ENCODE measurements around the gene BCL6.

BCL6 gene

DNA sequence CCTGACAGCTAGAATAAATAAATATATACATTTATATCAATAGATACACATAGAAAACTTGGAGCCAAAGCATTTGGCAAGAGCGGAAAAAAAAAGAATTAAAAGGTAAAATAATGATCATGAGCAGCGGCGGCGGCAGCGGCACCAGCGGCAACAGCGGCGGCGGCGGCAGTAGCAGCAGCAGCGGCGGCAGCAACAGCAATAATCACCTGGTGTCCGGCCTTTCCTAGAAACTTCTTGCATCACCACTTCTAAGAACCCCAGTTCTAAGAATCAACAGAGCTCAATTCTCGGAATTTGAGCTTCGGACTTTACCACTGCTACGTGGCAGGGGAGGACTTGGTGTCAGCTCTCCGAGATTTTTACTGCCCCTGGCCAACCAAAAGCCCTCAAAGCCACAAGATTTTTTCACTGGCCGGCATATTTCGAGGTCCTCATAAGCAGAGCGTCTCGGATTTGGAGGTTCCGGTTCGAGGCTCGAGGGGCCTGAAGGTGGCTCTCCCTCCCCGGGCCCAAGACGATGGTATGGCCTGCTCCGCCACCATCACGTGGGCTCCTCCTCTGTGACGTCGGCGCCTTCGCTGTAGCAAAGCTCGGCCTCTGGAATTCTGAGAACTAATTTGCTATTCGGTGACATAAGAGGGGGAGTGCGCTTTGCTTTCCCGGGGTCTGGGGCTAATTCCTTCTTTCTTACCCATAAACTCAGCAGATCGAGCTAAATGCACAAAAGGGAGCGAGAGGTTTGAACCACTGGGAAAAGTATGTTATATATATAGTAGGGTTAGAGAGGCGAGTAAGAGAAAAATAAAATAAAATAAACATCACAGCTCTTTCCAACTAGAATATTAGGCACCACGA is at the start of gene BCL6:
Gene BCL6, minus strand, starts transcription at position 268 of the 858 bp plus-strand sequence. CDS start 11,775 bp downstream, outside the sequence.
- DNase-seq: peak; percentile 85 to 97 (median 90)

- no peak for DNase-seq
Measured at GRCh38 chr3:187794731-187795130, 49.5 kb upstream of the BCL6 start.

- no peak for DNase-seq
Measured at GRCh38 chr3:187793618-187794017, 48.4 kb upstream of the BCL6 start.

- no peak for DNase-seq
Measured at GRCh38 chr3:187792521-187792920, 47.3 kb upstream of the BCL6 start.

- no peak for DNase-seq
Measured at GRCh38 chr3:187789872-187790271, 44.6 kb upstream of the BCL6 start.

DNA sequence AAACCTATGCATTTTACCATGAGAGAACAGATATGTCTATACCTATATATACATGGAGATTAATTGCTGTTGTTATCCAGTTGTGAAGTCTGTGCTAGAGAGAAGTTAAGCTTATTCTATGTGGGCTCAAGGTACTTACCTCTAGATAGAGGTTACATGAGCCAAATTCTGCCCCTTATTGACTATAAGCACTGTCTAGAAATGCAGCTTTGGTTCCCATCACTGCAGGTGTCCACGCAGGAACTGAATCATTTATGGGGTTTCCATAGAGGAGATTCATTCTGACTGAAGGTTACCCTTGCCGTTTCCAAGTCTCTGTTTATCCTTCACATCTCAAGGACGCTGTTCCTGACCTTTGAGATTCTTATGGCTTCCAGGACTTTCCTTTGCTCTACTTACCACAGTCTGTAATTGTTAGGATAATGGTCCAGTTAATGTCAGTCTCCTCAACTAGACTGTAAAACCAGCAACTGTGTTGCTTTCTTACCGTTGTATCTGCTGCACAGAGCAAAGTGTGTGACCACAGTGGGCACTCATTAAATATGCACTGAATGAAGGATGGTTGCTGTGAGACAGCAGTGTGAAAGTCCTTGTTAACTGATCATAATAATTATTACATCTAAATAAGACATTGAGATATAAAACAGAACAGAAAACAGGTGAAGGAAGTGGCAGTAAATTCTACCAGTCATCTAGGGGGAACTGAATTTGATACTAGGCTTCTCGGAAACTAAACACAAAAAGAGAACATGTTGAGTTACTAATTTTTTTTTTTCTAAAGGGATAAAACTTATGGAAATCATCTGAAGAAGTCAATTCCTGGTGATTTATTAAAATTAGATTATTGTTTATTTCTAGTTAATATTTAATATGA is 44.0 kb upstream of the BCL6 start:
- DNase-seq: no peak

GRCh38 chr3:187783098-187783497 is 37.8 kb upstream of the BCL6 start:
- DNase-seq: no peak

DNA sequence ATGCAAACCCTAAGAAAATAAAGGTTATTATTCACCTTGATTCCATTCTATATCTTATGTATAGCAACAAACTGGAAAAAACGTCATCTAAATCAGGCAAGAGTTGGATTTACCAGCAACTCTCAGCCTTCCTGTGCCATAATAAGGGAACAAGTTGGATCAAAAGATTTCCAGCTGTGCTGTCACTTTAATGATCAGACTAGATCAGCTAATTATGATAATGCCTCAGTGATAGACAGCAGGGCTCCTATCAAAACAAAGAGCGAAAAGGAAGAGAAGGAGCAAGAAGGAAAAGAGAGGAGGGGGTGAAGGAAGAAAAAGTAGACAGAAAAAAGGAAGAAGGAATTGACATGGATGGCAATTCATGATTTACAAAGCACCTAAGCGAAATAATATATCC is 36.7 kb upstream of the BCL6 start:
- DNase-seq: no peak

DNA sequence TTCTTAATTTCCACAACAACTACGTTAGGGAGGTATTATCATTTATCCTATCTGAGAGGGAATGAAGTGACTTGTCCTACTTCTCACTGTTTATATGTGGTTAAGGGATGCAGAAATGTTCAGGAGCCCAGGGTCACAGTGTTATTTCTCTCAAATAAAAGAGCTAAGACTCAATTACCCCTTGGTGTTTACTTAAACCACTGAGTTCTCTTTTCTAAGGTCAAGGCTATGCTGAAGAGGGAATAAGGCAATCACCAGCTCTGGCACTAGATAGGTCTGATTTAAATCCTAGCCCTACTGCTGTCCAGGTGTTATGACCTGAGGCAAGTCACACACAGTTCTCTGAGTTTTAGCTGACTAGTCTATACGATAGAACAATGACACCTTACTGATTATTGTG is 35.7 kb upstream of the BCL6 start:
- DNase-seq: no peak

DNA sequence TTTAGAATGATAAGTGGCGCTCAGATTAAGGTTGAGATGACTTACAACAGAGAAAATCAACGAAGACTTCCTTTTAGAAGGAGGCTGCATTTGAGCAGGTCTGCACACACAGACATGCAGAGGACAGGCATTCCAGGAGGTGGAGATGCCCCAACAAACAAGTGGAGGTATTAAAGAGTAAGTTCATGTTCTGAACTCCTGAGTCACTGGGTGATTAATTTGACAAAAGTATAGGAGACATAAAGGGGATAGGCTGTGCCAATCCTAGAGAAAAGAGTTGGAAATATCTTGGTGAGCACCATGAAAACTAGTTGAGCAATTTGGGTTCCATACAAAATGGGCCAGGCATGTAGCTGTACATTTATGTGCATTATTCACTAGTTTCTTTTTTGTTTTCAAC is 33.5 kb upstream of the BCL6 start:
- DNase-seq: no peak

DNA sequence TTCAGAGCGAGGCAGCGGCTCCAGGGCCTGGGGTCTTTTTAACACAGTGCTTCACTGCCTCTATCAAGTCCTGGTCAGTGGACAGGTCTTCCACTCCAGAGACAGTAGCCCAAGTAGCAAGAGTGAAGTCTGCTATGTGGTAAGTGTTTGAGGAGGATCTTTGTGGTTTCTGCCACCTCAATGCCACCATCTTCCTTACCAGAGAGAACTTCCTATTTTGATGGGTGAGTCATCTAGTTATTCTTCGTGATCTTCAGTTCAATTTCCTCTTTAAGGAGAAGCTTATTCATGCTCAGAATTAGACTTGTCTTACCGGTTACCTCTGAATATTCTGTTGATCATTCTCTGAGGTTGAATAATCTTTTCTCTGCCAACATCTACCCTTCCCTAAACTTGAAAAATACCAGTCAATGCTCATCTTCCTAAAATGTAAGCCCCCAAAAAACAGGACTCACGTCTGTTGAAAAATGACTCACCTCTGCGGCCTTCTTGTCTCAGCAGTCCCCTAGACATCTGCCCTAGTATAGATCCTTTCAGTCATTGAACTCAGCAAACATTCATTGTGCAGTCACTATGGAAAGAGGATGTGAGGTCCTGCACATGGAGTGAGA is 32.2 kb upstream of the BCL6 start:
- DNase-seq: peak in 2 of 6 experiments; percentile 6 to 9

GRCh38 chr3:187775549-187775948 is 30.3 kb upstream of the BCL6 start:
- DNase-seq: no peak

DNA sequence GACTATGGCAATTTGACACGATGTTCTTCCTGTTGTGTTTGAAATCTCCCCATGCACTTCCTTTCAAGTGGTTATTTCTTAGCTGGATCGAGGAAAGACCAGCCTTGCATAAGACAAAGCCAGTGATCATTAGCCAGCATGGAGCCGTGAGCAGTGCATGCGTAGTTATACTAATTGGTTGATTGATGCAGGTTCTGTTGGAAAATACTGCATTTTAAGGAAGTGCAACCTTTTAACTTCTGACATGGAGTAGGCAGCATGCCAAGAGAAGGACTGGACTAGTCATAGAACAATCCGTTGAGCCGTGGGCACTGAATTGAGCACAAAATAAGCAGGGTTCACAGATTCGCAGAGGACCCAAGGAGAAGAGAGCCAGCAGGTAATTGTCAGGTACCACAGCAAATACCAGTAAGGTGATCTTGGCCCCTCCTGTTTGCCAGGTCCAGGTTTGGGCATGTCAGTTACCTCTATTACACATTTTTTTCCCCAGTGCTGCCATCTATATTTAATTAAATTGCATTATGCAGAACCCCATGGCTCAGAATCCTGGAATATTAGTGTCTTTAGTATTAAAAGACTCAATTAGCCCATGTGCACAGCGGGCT is 29.0 kb upstream of the BCL6 start:
- no peak for DNase-seq

- DNase-seq: no peak
Measured at GRCh38 chr3:187773233-187774184, 28.2 kb upstream of the BCL6 start.

GRCh38 chr3:187770224-187770623 is 25.0 kb upstream of the BCL6 start:
- DNase-seq: peak in 4 of 6 experiments; percentile 9 to 40 (median 20)

DNA sequence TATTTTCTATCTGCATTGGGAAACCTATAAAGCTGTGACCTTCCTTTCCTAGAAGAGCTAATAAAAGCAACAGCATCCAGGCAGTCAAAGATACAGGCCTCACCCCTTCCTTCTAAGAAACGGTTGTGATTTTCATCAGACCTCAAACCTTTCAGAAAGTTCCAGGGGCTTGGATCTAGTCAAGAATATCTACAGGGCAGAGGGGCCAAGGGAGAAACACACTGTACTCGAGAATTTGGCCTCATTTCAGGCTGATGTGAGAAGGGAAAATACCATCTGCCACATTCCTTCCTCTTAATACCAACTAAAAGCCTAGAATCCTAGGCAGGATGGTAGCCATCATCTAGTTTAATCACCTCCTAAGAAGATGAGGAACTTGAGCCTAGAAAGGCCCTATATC is 24.5 kb upstream of the BCL6 start:
- no peak for DNase-seq

DNA sequence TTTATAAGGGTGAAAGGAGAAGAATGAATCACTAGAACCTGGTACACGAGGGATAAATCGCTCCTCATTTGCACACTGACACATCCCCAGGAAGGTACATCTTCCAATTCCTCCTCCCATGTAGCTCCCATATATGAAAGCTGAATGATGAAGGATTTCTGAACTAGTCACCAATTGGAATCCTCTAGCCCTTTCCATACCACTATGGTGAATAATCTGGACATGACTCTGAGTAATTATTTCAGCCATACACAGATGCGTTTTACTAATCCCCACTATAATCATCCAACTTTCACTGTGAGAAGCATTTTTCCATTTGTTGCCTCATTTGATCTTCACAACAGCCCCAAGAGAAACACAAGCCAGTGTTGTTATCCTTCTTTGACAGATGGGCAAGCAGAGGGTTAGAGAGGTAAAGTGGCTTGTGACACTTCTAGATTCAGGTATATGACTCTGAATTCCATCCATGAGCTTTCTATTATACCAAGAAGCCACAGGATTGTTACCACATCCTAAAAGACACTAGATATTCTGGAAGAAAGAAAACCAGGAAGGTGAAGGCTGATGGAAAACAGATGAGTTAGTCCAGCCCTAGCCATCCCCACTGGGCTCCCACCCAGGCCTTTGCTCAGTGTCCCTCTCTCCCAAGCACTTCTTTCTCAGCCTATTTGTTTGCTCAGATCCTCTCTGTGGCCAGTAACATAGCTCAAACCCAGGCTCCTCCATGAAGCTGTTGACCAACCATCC is 22.2 kb upstream of the BCL6 start:
- DNase-seq: no peak

GRCh38 chr3:187765342-187765741 is 20.1 kb upstream of the BCL6 start:
- no peak for DNase-seq

DNA sequence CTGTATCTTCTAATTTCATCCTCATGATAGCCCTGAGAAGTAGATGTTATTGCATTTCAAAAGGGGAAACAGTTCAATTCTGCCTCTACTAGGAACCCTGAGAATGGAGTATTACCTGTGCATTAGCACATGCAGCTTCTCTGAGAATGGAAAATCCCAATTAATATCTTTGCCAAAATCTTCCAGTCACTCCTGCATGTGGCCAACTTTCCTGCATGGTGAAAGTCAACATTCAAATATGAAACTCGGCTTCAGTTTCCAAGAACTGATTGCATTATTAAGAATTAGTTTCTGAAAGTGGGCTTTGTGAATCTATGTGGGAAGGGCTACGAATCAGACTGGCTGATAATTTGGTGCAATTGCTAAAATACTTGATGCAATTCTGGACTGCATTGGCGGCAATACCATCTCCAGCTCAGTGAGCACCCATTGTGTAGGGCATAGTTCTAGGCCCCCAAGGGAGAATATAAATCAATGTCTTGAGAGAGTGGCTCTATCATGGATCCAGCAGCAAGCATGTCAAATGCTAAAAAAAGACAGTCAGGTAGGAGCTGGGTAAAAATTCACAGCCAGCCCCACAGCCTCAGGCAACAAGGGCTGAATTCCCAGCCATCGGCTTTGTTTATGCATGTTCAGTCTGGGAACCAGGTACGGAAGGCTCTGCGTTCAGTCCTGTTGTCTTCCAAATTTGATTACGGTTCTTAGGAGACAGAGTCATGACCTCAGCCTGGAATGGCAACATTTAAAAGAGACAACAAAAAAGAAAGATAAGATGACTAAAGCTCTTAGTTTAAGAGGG is 18.8 kb upstream of the BCL6 start:
- DNase-seq: no peak

GRCh38 chr3:187762792-187763191 is 17.5 kb upstream of the BCL6 start:
- no peak for DNase-seq

All from stimulated activated naive CD4-positive, alpha-beta T cell (primary cell).